ENCODE results near the gene ZDHHC5.
"Not testable (repeated sequence)": the region's sequence is repeated elsewhere in the genome, so short reads cannot be mapped to it uniquely, and the experiment has no call there.

ZDHHC5 gene

DNA sequence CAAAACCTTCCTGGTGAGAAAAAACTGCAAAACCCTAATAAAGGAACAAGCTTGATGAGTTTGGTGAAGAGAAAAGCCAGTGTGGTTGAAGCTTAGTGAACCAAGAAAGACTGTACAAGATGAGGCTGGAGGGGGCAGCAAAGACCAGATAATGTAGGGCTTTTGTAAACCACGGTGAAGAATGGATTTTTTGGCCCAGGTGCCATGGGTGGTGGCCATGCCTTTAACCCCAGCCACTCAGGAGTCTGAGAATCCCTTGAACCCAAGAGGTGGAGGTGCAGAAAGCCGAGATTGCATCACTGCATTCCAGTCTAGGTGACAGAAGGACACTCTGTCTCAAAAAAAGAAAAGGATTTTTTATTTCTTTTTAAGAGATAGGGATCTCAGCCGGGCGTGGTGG is 5.0 kb upstream of the ZDHHC5 start:
- peak; percentile 43 for DNase-seq
- H3K36me3 Mint-ChIP-seq, result peaks cover 34% of the 10 kb centered on the region
- no peak overlapping the region for H3K4me3 Mint-ChIP-seq
- peak overlapping the region; percentile 22 for H3K27ac Mint-ChIP-seq
- no peaks in the 10 kb centered on the region for H3K27me3 Mint-ChIP-seq
- peaks cover 41% of the 10 kb centered on the region for H3K4me1 Mint-ChIP-seq
- H3K9me3 Mint-ChIP-seq, result no peaks in the 10 kb centered on the region
- CTCF ChIA-PET, result interaction anchor here (1.0 to 1.3 kb wide), 3 partner anchors 22 to 129 kb away, joined by 3 read pairs; no protein-coding TSS in a partner anchor

GRCh38 chr11:57663975-57664374 is 3.9 kb upstream of the ZDHHC5 start:
- peaks cover 33% of the 10 kb centered on the region for H3K36me3 Mint-ChIP-seq
- H3K4me1 Mint-ChIP-seq, result peaks cover 35% of the 10 kb centered on the region
- H3K27me3 Mint-ChIP-seq, result no peaks in the 10 kb centered on the region
- H3K4me3 Mint-ChIP-seq, result no peak overlapping the region
- H3K9me3 Mint-ChIP-seq, result no peaks in the 10 kb centered on the region
- H3K27ac Mint-ChIP-seq, result no peak overlapping the region
- CTCF ChIA-PET, result no interaction called here
- DNase-seq, result no peak

DNA sequence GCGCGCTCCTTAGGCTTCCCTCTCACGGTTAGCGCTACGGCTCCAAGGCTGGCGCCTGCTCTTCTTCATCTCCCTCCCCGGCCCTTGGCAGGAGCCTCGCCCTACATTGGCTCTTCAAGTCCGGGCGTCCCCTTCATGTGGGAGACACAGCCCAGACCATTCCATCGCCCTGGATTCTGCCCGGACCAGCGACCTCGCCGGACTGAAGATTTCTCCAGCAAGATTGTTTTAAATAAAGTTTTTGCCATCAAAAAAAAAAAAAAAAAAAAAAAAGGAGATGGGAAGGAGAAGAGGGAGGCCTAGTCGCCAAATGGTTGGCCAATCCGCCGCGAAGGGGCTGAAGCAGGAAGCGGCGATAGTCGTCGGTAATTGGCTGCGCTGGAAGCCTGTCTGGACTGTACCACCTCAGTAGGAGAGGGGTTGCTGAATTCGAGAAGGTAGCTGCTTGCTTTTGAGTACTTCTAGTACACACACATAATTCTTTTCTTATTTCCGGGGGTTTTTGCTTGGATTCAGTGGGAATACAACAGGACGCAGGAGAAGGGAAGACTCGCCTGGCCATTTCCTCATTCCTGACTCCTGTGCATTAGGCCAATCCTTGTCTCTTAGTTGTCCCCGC is 688 bp upstream of the ZDHHC5 start:
- Mint-ChIP-seq H3K9me3 (no peaks in the 10 kb centered on the region), H3K4me1 (peaks cover 53% of the 10 kb centered on the region), H3K27me3 (no peaks in the 10 kb centered on the region), H3K27ac (peak overlapping the region; percentile 97), H3K4me3 (peak overlapping the region; percentile 100), H3K36me3 (peaks cover 26% of the 10 kb centered on the region)
- CTCF ChIA-PET, result interaction anchor here (0.5 to 1.3 kb wide), 2 partner anchors 43 to 133 kb away, joined by 4 read pairs; no protein-coding TSS in a partner anchor
- DNase-seq, result peak; percentile 95

DNA sequence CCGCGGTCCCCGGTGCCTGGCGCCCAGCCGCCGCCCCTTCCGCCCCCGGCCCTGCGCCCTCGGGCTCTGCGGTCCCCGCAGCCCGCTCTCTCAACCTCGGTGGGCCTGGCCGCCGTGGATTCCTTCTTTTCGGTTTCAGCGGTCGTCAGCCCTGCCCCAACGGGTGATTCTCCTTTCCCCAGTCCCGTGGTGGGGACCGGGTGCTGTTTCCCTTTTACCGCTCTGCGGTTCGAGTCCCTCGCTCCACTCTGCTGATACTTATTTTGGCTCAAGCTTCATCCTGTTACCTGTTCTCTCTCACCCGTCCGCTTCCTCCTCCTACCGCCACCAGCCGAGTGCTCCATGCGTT is 494 bp downstream of the ZDHHC5 start:
- CTCF ChIA-PET, result interaction anchor here (1.3 kb wide), 1 partner anchor 132 kb away, joined by 4 read pairs; no protein-coding TSS in a partner anchor
- Mint-ChIP-seq H3K4me1 (peaks cover 58% of the 10 kb centered on the region), H3K9me3 (no peaks in the 10 kb centered on the region), H3K4me3 (peak overlapping the region; percentile 100), H3K36me3 (peaks cover 28% of the 10 kb centered on the region), H3K27ac (peak overlapping the region; percentile 97), H3K27me3 (no peaks in the 10 kb centered on the region)
- DNase-seq, result peak; percentile 59

- H3K4me3 Mint-ChIP-seq, result no peak overlapping the region
- no peak overlapping the region for H3K27ac Mint-ChIP-seq
- DNase-seq, result no peak
- no peaks in the 10 kb centered on the region for H3K27me3 Mint-ChIP-seq
- no peaks in the 10 kb centered on the region for H3K9me3 Mint-ChIP-seq
- H3K4me1 Mint-ChIP-seq, result peaks cover 76% of the 10 kb centered on the region
- CTCF ChIA-PET, result interaction anchor here (1.4 kb wide), 1 partner anchor 126 kb away, joined by 4 read pairs; no protein-coding TSS in a partner anchor
- H3K36me3 Mint-ChIP-seq, result peaks cover 57% of the 10 kb centered on the region
Measured at GRCh38 chr11:57674251-57674650, 6.3 kb downstream of the ZDHHC5 start.

GRCh38 chr11:57675176-57675941 is 7.4 kb downstream of the ZDHHC5 start:
- CTCF ChIA-PET, result interaction anchor here (1.1 to 1.3 kb wide), 2 partner anchors 22 to 125 kb away, joined by 3 to 6 read pairs; no protein-coding TSS in a partner anchor
- Mint-ChIP-seq H3K4me1 (peaks cover 75% of the 10 kb centered on the region), H3K9me3 (no peaks in the 10 kb centered on the region), H3K27ac (peak overlapping the region; percentile 16), H3K27me3 (no peaks in the 10 kb centered on the region), H3K4me3 (no peak overlapping the region), H3K36me3 (peaks cover 60% of the 10 kb centered on the region)
- DNase-seq, result no peak

DNA sequence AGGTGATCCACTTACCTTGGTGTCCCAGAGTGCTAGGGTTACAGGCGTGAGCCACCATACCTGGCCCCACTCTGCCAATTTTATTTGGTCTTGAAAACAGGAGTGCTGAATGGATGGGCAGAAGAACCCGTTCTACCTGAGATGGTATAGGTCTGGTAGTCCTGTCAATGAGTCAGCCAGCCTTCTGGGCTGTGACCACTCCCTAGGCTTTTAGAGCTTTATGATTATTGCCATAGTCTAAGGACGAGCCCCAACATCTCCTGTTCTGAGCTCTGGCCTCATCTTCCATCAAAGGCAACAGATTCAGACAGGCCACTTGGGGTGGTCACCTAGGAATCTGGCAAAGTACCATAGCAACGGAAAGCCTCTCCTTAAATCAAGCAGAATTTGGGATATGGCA is 11.5 kb downstream of the ZDHHC5 start:
- Mint-ChIP-seq H3K27ac (no peak overlapping the region), H3K4me3 (no peak overlapping the region), H3K9me3 (no peaks in the 10 kb centered on the region), H3K36me3 (peaks cover 57% of the 10 kb centered on the region), H3K27me3 (no peaks in the 10 kb centered on the region), H3K4me1 (peaks cover 53% of the 10 kb centered on the region)
- CTCF ChIA-PET, result interaction anchor here (1.2 kb wide), 1 partner anchor 121 kb away, joined by 4 read pairs; no protein-coding TSS in a partner anchor
- DNase-seq, result no peak

- no peak for DNase-seq
- Mint-ChIP-seq H3K36me3 (peaks cover 57% of the 10 kb centered on the region), H3K27me3 (no peaks in the 10 kb centered on the region)
Measured at GRCh38 chr11:57680552-57680874, 12.6 kb downstream of the ZDHHC5 start.

DNA sequence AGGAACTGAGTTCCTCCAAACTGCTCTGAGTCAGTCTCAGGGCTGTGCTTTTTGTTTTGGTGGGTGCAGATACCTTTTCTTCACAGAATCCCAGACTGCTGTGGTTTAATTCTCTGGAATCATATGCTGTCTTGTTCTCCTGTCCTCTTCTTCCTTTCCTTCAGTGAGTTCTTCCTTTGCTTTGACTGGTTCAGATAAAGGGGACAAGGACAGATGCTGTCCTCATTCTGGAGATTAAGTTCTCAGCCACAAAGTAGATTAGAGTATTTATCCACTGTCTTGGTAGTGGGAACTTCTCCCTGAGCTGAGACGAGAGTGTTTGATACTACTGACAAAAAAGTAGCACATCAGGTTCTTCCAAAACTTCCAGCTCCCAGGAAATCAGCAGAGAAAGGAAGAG is 13.3 kb downstream of the ZDHHC5 start:
- H3K4me3 Mint-ChIP-seq, result no peak overlapping the region
- peaks cover 37% of the 10 kb centered on the region for H3K4me1 Mint-ChIP-seq
- CTCF ChIA-PET, result no interaction called here
- no peaks in the 10 kb centered on the region for H3K9me3 Mint-ChIP-seq
- DNase-seq, result no peak
- no peaks in the 10 kb centered on the region for H3K27me3 Mint-ChIP-seq
- peak overlapping the region; percentile 11 for H3K27ac Mint-ChIP-seq
- H3K36me3 Mint-ChIP-seq, result peaks cover 55% of the 10 kb centered on the region

More at GRCh38 chr11:57680552-57680874, 12.6 kb downstream of the ZDHHC5 start:
- no peak overlapping the region for H3K4me3 Mint-ChIP-seq
- CTCF ChIA-PET, result no interaction called here
- H3K27ac Mint-ChIP-seq, result peak overlapping the region; percentile 58
- peaks cover 43% of the 10 kb centered on the region for H3K4me1 Mint-ChIP-seq
- no peaks in the 10 kb centered on the region for H3K9me3 Mint-ChIP-seq

- H3K27ac Mint-ChIP-seq, H3K4me3 Mint-ChIP-seq, DNase-seq, H3K27me3 Mint-ChIP-seq, CTCF ChIA-PET, H3K9me3 Mint-ChIP-seq, H3K4me1 Mint-ChIP-seq: not testable (repeated sequence)
- peaks cover 39% of the 10 kb centered on the region for H3K36me3 Mint-ChIP-seq
Measured at GRCh38 chr11:57690474-57690873, 22.6 kb downstream of the ZDHHC5 start.

DNA sequence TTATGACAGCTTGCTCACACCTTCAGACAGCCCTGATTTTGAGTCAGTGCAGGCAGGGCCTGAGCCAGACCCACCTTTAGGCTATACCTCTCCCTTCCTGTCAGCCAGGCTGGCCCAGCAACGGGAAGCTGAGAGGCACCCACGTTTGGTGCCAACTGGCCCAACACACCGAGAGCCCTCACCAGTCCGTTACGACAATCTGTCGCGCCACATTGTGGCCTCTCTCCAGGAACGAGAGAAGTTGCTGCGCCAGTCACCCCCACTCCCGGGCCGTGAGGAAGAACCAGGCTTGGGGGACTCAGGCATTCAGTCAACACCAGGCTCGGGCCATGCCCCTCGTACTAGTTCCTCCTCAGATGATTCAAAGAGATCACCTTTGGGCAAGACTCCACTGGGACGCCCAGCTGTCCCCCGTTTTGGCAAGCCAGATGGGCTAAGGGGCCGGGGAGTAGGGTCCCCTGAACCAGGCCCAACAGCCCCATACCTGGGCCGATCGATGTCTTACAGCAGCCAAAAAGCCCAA is 31.0 kb downstream of the ZDHHC5 start:
- CTCF ChIA-PET, result no interaction called here
- Mint-ChIP-seq H3K4me1 (no peaks in the 10 kb centered on the region), H3K27me3 (no peaks in the 10 kb centered on the region), H3K36me3 (peaks cover 51% of the 10 kb centered on the region), H3K9me3 (no peaks in the 10 kb centered on the region), H3K4me3 (no peak overlapping the region), H3K27ac (no peak overlapping the region)
- DNase-seq, result no peak

GRCh38 chr11:57699813-57700212 is 31.9 kb downstream of the ZDHHC5 start:
- Mint-ChIP-seq H3K36me3 (peaks cover 58% of the 10 kb centered on the region), H3K4me3 (no peak overlapping the region), H3K9me3 (no peaks in the 10 kb centered on the region), H3K4me1 (no peaks in the 10 kb centered on the region), H3K27ac (peak overlapping the region; percentile 61), H3K27me3 (no peaks in the 10 kb centered on the region)
- CTCF ChIA-PET, result no interaction called here
- DNase-seq, result no peak

DNA sequence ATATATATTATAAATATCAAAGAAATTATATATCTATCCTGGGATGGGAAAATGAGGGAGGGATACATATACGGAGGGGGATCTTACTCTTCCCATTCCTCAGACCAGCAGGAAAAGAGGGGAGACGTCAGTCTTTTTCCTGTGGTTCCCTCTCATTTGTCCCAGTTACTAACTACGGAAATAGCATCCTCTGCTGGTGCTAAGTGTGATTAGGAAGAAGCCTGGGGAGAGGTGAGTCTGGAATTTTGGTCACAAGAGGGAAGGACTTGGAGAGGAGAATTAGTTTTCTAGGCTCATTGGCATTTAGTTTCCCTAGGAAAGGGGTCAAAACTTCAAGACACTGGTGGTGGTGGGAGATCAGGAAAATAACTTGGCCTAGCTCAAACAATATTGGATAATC is 32.5 kb downstream of the ZDHHC5 start:
- peaks cover 60% of the 10 kb centered on the region for H3K36me3 Mint-ChIP-seq
- no peak overlapping the region for H3K27ac Mint-ChIP-seq
- DNase-seq, result no peak
- CTCF ChIA-PET, result no interaction called here
- no peaks in the 10 kb centered on the region for H3K9me3 Mint-ChIP-seq
- no peaks in the 10 kb centered on the region for H3K27me3 Mint-ChIP-seq
- H3K4me3 Mint-ChIP-seq, result no peak overlapping the region
- no peaks in the 10 kb centered on the region for H3K4me1 Mint-ChIP-seq

DNA sequence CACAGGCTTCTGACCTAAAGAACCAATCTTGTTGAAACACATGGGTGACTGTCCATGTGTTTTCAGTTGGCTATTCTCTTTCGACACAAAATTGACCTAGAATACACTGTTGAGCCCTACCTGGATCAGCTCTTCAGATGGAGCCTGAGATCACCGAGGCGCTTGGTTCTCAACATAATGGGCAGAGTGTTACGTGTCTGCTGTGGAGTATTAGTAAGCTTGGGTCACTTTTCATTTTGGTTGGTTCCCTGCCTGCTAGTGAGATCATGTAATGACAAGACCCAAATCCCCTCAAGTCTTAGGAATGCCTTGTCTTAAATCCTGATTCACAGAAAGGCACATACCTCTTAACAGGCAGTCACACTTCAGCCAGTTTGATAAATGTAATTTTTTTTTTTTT is 35.4 kb downstream of the ZDHHC5 start:
- Mint-ChIP-seq H3K4me3 (no peak overlapping the region), H3K27ac (no peak overlapping the region), H3K36me3 (peaks cover 56% of the 10 kb centered on the region), H3K27me3 (no peaks in the 10 kb centered on the region), H3K4me1 (peaks cover 4% of the 10 kb centered on the region), H3K9me3 (no peaks in the 10 kb centered on the region)
- no peak for DNase-seq
- CTCF ChIA-PET, result interaction anchor here (1.3 kb wide), 1 partner anchor 97 kb away, joined by 4 read pairs; no protein-coding TSS in a partner anchor

GRCh38 chr11:57704932-57705331 is 37.0 kb downstream of the ZDHHC5 start:
- no peak for DNase-seq
- Mint-ChIP-seq H3K4me1 (peaks cover 12% of the 10 kb centered on the region), H3K9me3 (no peaks in the 10 kb centered on the region), H3K4me3 (no peak overlapping the region), H3K27me3 (no peaks in the 10 kb centered on the region), H3K36me3 (peaks cover 47% of the 10 kb centered on the region), H3K27ac (no peak overlapping the region)
- CTCF ChIA-PET, result no interaction called here

Data from activated naive CD4-positive, alpha-beta T cell treated with anti-CD3 and anti-CD28 coated beads, Interleukin-2, amount 10 ng/mL, durations not matched to agents 7 days and 5 days (primary cell).